GM21360 (cell line): ENCODE measurements around the gene TYROBP.
"Not testable (repeated sequence)": the region's sequence is repeated elsewhere in the genome, so short reads cannot be mapped to it uniquely, and the experiment has no call there.

ENCODE experiments used
- ATAC-seq: cut with Tn5 transposase; IDR thresholded peaks from one replicate; pipeline ENCODE4 v1.9.1; 2021; ENCODE audit warnings: mild to moderate bottlenecking, moderate library complexity; ENCODE audit not compliant: unreplicated experiment

Gene TYROBP

GRCh38 chr19:35901854-35902661 is 6.0 kb downstream of the TYROBP start, which contains the start of gene HCST:
TSS of gene HCST (plus strand) at chr19:35902529. CDS start at chr19:35902594, 65 bp downstream.
- ATAC-seq = no peak

DNA sequence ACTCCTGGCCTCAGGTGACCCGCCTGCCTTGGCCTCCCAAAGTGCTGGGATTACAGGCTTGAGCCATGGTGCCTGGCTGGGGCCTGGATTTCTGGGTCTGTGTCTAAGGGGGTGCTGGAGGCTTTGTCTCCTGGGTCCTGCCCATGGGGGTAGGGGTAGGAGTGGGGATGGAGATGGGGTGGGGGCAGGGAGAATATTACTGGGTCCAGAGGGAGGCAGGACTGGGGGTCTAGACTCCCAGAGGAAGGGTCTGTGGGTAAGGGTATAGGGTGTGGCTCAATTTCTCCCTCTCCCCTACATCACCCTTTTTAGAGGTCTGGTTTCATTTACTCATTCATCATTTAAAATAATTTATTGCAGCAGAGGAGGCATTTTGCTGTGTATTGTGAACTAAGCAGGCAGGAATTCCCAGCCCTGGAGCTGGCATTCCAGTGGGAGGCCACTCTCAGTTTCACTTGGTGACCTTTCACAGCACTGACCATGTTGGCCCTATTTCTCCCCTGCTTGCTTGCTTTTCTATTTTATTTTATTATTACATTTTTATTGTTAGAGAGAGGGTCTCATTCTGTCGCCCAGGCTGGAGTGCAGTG is 6.9 kb downstream of the TYROBP start:
- no peak for ATAC-seq

- peak; percentile 40 for ATAC-seq
Measured at GRCh38 chr19:35899547-35900214, 8.4 kb downstream of the TYROBP start.

- ATAC-seq = no peak
Measured at GRCh38 chr19:35898499-35898809, 9.6 kb downstream of the TYROBP start.

GRCh38 chr19:35897706-35898451 is 10.2 kb downstream of the TYROBP start:
- ATAC-seq = no peak

- ATAC-seq = no peak
Measured at GRCh38 chr19:35896643-35897040, 11.5 kb downstream of the TYROBP start.

- ATAC-seq = no peak
Measured at GRCh38 chr19:35895911-35896642, 12.0 kb downstream of the TYROBP start.

- ATAC-seq = no peak
Measured at GRCh38 chr19:35894342-35894741, 13.8 kb downstream of the TYROBP start.

GRCh38 chr19:35891819-35892218 is 16.3 kb downstream of the TYROBP start:
- not testable (repeated sequence) for ATAC-seq

DNA sequence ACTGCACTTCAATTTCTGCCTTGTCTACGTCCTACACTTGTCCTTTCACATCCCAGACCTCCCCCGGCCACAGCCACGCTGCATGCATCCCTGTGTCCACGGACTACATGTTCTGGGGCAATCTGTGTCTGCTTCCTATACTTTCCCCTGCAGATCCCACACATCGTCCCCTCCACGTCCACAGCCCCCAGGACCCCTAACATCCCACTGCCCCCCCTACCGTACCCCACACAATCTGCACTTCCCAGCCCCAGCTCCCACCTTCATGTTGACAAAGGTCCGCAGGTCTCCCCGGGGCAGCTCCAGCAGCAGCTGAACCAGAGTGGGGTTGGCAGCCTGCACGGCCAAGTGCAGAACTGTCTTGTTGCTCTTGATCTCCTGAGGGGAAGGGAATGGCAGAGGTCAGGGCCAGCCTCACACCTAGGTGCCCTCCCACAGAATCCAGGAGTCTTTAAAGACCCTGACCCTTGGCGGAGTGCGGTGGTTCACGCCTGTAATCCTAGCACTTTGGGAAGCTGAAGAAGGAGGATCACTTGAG is 17.9 kb downstream of the TYROBP start:
- no peak for ATAC-seq

DNA sequence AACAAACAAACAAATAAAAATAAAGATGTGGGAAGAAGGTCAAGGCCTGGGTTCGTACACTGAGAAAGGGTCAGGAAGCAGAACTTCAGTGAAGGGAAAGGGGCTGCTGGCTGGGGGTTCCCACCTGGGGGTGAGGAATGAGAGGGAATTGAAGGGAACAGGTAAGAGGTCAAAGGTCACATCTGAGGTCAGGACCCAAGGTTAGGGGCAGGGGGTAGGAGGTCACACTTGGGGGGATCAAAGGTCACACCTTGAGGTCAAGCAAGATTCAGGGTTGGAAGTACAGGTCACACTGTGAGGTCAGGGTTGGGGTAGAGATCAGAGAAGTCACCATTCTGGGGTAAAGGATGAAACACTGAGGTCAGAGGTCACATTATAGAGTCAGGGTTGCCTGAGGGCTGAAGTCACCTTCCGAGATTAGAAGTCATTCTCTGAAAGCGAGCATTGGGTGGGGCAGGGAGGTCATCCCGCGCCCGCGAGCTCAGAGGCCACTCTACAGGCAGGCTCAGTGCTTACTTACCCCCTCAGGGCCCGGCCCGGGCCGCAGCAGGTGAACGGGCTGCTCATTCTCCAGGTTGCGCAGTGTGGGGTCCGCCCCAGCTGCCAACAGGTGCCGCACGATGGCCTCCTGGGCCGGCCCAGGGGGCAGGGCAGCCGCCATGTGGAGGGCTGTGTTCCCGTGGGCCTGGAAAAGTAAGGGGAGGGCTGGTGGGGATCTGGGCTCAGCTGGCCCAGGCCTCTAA is 18.6 kb downstream of the TYROBP start:
- ATAC-seq = no peak

- no peak for ATAC-seq
Measured at GRCh38 chr19:35888398-35888797, 19.7 kb downstream of the TYROBP start.

- ATAC-seq = no peak
Measured at GRCh38 chr19:35887197-35887596, 20.9 kb downstream of the TYROBP start.

GRCh38 chr19:35885904-35886303 is 22.2 kb downstream of the TYROBP start:
- ATAC-seq = no peak

- no peak for ATAC-seq
Measured at GRCh38 chr19:35885225-35885738, 22.8 kb downstream of the TYROBP start.

GRCh38 chr19:35883882-35884281 is 24.2 kb downstream of the TYROBP start:
- no peak for ATAC-seq

GRCh38 chr19:35882114-35882832 is 25.8 kb downstream of the TYROBP start:
- ATAC-seq = no peak

DNA sequence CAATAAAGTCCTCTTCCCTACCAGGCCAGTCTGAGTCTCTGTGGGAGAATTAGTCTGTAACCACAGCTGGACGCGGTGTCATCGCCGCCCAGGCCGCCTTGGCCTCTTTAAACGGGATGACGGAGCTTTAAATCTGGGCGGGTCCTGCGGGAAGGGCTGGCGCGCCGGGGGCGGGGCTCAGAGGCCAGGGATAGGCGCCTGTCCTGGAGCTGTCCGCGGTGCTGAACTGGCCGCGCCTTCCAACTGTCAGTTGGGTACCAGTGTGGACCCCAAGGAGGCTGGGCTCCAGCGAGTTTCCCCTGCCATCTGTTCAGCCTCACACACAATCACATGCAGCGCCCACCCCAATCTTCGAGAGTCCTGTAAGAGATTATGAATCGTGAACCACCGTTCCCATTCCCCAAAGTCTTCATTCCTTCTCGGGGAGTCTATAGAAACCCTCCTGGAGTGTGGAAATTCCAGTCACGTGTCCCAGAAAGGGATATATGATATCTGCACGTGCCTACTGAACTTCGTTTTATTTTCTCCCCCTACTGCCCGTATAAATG is 28.3 kb downstream of the TYROBP start:
- peak; percentile 51 for ATAC-seq

DNA sequence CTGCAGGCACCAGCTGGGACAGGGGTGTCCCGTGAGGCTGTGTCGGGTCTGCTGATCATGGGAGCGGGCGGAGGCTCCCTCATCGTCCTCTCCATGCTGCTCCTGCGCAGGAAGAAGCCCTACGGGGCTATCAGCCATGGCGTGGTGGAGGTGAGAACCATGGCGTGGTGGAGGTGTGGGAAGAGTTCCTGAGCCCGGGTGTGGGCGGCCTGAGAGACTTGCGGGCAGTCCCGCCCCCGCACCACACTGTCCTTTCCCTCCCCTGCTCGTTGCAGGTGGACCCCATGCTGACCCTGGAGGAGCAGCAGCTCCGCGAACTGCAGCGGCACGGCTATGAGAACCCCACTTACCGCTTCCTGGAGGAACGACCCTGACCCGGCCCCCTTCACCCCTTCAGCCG is 29.0 kb downstream of the TYROBP start:
- no peak for ATAC-seq
